Lung (tissue), 12 donors: Measurements from ENCODE around the gene SLC5A10. TPM values are rescaled to one million over a fixed set of nuclear protein-coding genes. Genes with fewer than 3 reads are reported as not detected.

Experiments used
- ATAC-seq: fragments of 200-7000 bp; cut with Tn5 transposase; one replicate; pipeline ENCODE4 v1.9.1; 2020; ENCODE audit warnings: moderate number of reproducible peaks; ENCODE audit not compliant: insufficient read depth, low FRiP score
- DNase-seq, 3 donors: peaks; one replicate each; pipeline ENCODE4 v3.0.0-alpha.2; 2013 to 2017
- H3K27ac ChIP-seq, 2 donors: one replicate each; pipeline ENCODE4 v1.5.1; 2013; ENCODE audit warnings: mild to moderate bottlenecking in 2 of 2, moderate library complexity in 2 of 2, control low read depth in 1 of 2, inconsistent platforms in 1 of 2, low read depth in 1 of 2, low read length in 1 of 2
- H3K27me3 ChIP-seq, 3 donors: one replicate each; pipeline ENCODE4 v1.5.1; 2013; ENCODE audit warnings: low read length in 2 of 3; ENCODE audit not compliant: control insufficient read depth in 3 of 3, insufficient read depth in 3 of 3
- H3K36me3 ChIP-seq, 4 donors: one replicate each; pipeline ENCODE4 v1.5.1; 2013; ENCODE audit warnings: low read length in 4 of 4, mild to moderate bottlenecking in 1 of 4, moderate library complexity in 1 of 4; ENCODE audit not compliant: control insufficient read depth in 4 of 4, insufficient read depth in 4 of 4
- H3K4me1 ChIP-seq, 5 donors: one replicate each; pipeline ENCODE4 v1.5.1; 2013; ENCODE audit warnings: low read length in 5 of 5, mild to moderate bottlenecking in 2 of 5, moderate library complexity in 1 of 5; ENCODE audit not compliant: control insufficient read depth in 5 of 5, insufficient read depth in 5 of 5
- H3K4me3 ChIP-seq: one replicate; pipeline ENCODE4 v1.5.1; 2013; ENCODE audit warnings: mild to moderate bottlenecking, control low read depth, moderate library complexity
- H3K9ac ChIP-seq, 2 donors: one replicate each; pipeline ENCODE4 v1.5.1; 2013; ENCODE audit warnings: low read length in 2 of 2, control low read depth in 1 of 2; ENCODE audit not compliant: insufficient read depth in 1 of 2
- H3K9me3 ChIP-seq, 4 donors: one replicate each; pipeline ENCODE4 v1.5.1; 2013; ENCODE audit warnings: low read length in 3 of 4, mild to moderate bottlenecking in 1 of 4, moderate library complexity in 1 of 4; ENCODE audit not compliant: control insufficient read depth in 4 of 4, insufficient read depth in 3 of 4
- WGBS, 2 donors: extraction: QIAGEN DNeasy Blood & Tissue Kit; methylation state at CpG; one replicate each; pipeline ENCODE4 v1.1.7; 2013; 5-methylcytosine and 5-hydroxymethylcytosine counted together
- polyA plus RNA-seq, 2 donors: library from polyadenylated mRNA; stranded (reverse); fragments of 200-250 nt; gene quantifications; one replicate each; pipeline ENCODE4 v1.2.1, GENCODE V29; 2013
- total RNA-seq, 2 donors: library from RNA; depleted of rRNA in 1 of 2; stranded (reverse); fragments of >200 nt in 1 of 2; gene quantifications; one replicate each; pipeline ENCODE4 v1.2.1, GENCODE V29; 2014 to 2021
- TF ChIP-seq, protein P1 (sequence below): IDR thresholded peaks from 2 replicates; pipeline ENCODE4 v1.5.1; 2012; ENCODE audit warnings: mild to moderate bottlenecking; ENCODE audit errors: control extremely low read depth, extremely low read depth
- donor health status: control.
- donor health status: control.
- donor health status: Bipolar disorder and iron deficiency.
- donor health status: healthy.
- donor health status: DM: yes; HTN: yes; CAD: no.

SLC5A10 gene
- total and polyA plus RNA-seq, 4 donors: 0.09 to 0.31 (median 0.21) TPM

DNA sequence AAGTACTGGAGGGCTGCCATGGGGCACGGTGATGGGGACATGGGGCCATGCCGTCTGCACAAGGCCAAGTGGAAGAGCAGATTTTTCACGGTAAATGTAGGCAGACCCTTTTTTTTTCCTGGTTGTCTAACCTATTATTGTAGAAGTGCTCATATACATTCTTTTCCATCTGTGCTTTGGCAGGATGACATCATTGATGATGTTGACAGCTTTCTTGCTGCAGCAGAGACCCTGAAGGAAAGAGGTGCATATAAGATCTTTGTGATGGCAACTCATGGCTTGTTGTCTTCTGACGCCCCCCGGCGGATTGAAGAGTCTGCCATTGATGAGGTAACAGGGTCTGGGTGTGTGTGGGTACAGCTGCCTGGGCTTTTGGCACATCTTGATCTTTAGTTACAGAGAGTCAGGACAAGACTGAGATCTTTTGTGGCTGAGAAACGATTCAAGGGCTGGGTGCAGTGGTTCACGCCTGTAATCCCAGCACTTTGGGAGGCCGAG, 23.3 kb upstream of the SLC5A10 start:
- TF ChIP-seq, protein P1, sequence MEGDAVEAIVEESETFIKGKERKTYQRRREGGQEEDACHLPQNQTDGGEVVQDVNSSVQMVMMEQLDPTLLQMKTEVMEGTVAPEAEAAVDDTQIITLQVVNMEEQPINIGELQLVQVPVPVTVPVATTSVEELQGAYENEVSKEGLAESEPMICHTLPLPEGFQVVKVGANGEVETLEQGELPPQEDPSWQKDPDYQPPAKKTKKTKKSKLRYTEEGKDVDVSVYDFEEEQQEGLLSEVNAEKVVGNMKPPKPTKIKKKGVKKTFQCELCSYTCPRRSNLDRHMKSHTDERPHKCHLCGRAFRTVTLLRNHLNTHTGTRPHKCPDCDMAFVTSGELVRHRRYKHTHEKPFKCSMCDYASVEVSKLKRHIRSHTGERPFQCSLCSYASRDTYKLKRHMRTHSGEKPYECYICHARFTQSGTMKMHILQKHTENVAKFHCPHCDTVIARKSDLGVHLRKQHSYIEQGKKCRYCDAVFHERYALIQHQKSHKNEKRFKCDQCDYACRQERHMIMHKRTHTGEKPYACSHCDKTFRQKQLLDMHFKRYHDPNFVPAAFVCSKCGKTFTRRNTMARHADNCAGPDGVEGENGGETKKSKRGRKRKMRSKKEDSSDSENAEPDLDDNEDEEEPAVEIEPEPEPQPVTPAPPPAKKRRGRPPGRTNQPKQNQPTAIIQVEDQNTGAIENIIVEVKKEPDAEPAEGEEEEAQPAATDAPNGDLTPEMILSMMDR: no peak
- H3K27ac ChIP-seq: no peak overlapping the region
- no peaks in the 10 kb centered on the region for H3K27me3 ChIP-seq
- DNase-seq (no peak), ATAC-seq (no peak)
- 93 to 94% methylated on average over 9 of the region's 9 CpGs for WGBS, 2 donors
- H3K4me1 ChIP-seq: no peaks in the 10 kb centered on the region
- peaks cover 14 to 20% (median 17%) of the 10 kb centered on the region in 4 donors for H3K36me3 ChIP-seq
- no peaks in the 10 kb centered on the region for H3K9me3 ChIP-seq
- no peak overlapping the region for H3K9ac ChIP-seq
- H3K4me3 ChIP-seq: no peak overlapping the region

DNA sequence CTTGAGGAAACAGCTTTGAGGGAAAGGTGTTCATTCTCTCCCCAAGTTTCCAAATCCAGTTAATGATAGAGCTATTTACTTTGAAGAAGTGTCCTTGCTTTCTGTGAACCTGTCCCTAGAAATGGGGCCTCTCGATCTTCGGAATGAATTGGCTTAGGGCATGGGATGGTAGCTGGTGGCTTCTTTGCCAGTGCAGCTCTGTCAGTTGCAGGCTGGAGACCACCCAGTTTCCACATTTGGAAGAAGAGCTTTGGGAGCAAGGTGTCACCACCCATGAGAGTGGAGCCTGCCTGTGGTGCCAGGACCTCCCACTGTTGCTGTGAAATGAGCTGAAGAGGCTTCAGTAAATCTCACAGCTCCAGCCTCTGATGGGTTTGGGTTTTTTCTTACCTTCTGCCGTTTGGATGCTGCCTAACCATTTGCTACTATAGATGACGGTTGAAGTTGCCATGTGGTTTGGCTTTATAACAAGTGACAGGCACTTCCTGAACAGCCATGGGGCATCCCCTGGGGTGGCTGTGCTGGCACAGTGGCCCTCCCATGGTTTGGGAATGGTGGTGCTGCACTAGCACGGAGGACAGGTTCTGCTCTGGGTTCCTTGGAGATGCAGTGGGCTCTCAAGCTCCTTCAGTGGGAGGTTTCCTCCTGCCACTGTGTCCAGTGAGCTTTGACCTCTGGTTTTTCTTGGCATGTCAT, 19.5 kb upstream of the SLC5A10 start:
- ATAC-seq (no peak), DNase-seq (no peak)
- Histone ChIP-seq H3K4me1 (no peaks in the 10 kb centered on the region), H3K27ac (no peak overlapping the region), H3K9ac (no peak overlapping the region), H3K27me3 (no peaks in the 10 kb centered on the region), H3K36me3 (peaks cover 8 to 19% (median 12%) of the 10 kb centered on the region in 4 donors), H3K4me3 (no peak overlapping the region), H3K9me3 (no peaks in the 10 kb centered on the region)
- TF ChIP-seq, protein P1: no peak
- 58 to 65% methylated on average over 5 of the region's 5 CpGs for WGBS, 2 donors

DNA sequence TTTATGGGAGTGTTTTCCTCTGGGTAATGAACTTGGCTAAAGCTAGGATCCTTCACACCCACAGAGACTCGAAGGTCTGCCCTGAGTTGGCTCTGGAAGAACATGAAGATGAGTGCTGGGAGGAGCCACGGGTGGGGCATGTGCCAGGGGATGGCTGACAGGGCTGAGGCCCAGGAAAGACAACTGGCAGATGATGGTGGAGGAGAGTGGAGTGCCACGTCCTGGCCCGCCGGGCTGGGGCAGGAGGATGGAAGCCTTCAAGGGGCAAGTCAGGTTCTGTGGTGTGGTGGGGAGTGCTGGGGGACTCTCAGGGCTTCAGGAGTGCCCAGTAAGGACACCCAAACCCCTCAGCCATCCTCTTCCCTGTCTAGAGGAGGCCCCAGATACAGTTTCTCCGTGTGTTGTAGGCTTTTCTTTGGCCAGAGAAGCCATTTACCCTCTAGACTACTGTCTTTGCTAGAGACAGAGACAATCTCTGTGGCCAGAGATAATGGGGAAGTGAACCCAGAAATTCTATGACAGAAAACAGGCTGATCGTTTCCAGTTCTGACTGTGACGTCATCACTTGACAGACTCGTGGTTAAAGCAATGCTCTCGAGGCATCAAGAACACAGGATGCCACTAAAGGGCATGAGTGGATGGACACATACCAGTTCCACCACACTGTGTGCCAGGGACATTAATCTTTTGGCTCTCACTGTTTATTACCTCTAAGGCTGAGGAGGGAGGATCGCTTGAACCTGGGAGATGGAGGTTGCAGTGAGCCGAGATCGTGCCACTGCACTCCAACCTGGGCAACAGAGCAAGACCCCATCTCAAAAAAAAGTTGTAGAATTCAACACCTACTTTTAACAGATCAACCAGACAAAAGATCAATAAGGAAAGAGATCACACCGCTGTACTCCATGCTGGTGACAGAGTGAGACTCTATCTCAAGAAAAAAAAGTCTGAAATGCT, 18.6 kb upstream of the SLC5A10 start:
- Histone ChIP-seq H3K4me1 (no peaks in the 10 kb centered on the region), H3K27ac (no peak overlapping the region), H3K27me3 (no peaks in the 10 kb centered on the region), H3K4me3 (no peak overlapping the region), H3K9me3 (no peaks in the 10 kb centered on the region), H3K9ac (no peak overlapping the region), H3K36me3 (peaks cover 7 to 19% (median 12%) of the 10 kb centered on the region in 4 donors)
- ATAC-seq (no peak), DNase-seq (no peak)
- TF ChIP-seq, protein P1: no peak
- WGBS, 2 donors: 71 to 75% methylated on average over 14 of the region's 14 CpGs
